ENCODE results near the gene GMDS.

The GMDS gene

DNA sequence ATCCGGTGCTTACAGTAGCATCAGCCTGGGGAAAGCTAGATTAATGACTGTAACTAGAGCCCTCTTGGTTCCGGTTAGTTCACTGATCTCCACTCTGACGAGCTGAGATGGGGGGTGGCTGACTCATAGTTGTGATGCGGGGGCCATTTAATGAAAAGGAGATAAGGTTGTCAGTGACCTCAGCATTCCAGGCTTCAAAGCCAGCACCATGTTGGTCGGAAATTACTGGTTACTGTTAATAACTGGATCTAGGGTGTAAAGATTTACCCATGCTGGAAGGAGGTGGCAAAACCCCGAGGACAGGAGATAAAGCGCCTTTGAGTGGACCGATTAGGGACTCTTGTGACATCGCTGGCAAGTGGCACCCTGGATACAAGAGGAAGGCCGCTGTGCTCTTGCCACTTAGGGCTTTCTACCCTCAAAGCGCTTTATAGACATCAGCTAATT, 614.6 kb downstream of the GMDS start:
- DNase-seq, result peak; percentile 58

DNA sequence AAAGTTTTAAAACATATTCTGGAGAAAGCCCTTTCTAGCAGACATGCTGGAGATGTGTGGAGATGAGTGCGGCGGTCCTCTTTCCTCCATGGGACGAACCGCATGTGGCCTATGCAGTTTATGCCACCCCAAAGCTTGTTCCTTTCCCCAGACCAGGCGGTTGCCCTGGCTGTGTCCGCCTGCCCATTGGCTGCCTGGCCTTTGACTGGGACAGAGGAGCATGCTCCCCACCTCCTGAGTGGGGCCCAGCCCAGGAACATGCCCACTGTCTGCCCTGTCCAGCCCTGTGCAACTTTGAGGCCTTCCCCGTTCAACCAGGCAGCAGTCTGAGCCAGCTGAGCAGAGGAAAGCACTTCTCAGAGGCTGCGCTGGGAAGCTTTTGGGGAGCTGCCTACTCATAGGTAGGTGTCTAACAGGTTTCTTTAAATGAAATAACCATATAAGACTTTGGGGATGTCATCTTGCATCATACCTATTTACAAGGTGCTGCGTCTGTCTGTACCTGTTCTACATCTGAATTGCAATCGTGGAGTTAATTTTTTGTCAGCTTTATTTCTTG, 615.1 kb downstream of the GMDS start:
- no peak for DNase-seq

DNA sequence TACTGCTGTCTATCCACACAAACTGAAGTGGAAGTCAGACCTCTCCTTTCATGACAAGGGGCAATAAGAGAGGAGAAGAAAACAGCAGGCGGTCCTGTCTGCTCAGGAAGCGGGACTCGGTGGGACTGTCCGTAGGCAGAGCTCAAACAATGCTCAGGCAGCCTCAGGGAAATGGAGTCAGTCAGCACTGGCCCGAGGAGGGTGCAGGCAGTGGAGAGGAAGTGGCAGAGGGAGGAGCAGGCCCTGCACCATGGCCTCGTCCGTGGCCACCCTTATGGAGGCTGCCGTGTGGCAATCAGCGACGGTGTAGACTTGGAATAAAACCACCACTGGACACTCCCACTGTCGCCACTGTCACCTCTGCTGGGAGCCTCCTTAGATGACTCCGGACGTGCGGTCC, 616.1 kb downstream of the GMDS start:
- no peak for DNase-seq

DNA sequence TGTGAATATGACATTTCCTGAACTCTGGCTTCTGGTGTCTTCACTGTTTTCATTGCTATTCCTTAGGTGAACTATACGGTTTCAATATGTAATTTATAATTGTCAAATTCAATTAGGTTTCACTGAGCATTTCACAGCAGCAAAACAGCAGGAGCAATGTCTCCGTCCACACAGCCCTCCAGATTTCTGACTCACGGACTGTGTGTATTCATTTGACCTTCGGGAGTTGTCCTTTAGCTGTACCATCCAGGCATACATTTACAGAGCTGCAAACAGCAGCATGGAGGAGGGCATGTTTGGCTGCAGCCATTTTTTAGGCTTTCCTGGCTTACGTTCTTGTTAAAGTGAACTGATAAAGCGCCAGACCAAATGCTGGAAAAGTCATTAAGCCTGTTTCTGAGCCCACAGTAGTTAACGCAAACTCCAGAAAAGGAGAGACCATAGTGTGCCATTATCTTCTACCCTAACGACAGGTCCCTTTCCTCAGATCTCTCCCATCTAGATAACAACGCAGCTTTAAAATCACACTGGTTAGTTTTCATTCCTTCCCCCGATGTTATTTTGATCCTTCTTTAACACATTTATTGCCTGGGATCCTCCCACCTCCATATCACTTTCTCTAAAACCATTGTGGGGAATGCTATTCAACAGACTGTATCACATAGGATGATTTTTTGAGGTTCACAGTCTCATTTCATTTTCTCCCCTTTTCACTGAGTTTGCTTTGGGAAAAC, 617.4 kb downstream of the GMDS start:
- DNase-seq, result no peak

DNA sequence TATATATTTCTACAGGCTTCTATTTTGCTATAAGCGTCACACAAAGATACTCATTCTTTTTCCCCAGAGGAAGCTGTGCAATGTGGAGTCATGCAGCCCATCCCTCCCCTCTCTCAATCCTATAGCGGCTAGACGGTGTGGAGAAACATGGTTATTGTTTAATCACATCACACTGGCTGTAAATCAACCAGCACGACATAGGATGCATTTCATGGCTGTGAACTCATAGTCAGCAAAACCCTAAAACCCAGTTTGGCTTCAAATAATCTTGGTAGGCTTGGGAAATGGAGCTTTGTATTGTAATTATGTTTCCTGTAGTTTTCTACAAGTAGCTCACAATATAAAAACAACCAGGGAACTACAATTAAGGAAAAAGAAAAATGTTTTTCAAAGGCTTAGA, 618.9 kb downstream of the GMDS start:
- DNase-seq, result no peak

DNA sequence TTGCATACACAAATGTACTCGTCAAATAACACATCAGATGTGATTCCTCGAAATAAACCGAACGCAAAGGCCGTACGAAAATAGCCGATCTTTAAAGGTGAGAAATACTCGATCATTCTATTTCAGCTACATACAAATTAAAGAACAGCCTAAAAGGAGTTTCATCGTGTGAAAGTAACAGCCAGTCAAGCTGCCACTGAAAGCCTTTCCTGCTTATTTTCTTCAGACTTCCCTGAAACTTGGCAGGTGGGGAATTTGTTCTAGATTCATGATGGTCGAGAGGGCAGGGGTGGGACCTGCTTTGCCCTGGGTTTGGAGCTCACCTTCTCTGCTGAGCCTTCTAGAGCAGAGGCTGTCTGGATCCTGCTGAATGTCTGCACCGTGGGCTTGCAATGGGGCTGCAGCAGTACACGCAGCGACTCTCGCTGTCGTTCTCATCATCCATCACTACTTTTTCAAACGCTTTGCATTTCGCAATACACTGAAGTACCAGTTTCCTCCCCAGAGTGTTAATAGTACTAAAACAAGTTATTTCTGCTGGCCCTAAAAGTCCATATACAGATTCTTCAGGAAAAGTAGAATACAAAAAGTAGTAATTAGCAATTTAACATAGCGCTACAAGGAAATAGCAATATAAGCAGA, 619.5 kb downstream of the GMDS start:
- no peak for DNase-seq

DNA sequence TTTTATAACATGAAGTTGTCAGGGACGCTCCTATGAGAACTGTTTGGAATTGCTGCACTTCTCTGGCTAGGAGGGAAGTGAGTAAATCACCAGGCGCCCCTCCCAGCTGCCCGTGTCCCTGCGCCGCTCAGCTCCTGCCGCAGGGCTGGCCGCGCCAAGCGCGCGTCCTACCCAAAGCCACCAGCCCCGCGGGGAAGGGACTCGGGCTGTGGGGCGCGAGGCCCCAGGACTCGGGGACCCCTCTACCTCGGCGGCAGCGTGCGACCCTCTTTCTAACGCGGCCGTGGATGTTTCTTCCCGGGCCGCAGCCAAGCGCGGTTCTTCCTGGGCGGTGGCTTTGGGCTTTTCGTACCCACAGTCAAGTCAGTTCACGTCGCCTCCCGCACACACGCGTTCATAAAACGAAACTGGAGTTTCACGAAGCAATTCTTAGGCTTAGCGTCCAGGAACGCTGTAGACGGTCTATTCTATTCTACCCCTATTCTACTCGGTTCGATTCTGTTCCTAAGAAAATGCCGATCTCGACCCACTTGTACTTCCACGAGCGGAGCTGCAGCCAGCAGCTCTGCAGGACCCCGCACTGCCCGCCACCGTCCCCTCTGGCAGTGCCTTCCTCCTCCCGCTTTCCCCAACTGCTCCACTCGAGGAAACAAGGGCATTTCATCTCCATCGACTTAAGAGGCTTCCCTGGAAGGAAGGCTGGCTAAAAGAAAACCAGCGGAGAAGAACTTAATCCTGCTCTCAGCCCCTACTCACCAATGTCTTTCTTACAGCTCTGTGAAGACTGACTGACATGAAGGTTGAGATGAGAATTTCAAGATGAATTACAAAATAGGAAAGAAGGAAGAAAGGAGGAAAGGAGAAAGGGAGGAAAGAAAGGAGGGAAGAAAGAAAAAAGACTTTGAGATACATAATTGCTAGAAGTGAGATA, 620.3 kb downstream of the GMDS start:
- DNase-seq, result no peak

DNA sequence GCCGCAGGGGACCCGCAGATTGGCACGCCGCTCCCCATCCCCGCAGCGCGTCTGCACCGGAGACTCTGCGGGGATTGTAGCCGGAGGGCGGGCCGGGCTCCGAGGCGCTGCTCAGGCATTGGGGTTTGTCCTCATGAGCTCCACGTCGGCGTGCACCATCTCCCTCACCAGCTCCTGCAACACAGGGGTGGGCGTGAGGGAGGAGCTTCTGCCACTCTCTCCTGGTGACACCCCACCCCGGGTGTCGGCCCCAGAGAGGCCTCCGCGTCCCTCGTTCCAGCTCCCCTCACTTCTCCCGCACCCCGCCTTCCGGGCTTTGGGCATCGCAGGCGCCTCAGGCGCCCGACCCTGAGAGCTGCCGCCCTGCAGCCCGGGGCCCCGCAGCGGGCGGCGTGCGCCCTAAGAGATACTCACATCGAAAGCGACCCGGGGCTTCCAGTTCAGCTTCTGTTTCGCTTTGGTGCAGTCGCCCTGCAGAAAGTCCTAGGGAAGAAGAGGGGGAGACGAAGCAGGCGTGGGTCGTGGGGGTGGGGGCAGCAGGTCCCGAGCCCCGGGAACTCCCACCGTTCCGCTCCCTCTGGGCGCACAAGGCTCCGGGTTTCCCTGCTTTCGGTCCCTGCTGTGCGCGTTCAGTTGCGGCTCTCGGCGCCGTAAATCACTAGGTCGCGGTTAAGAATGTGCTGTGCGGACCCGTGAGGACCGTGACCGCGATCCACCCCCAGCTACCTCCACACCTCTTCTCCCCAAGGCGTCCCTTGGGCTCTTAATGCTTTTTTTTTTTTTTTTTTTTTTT, 621.2 kb downstream of the GMDS start:
- no peak for DNase-seq

DNA sequence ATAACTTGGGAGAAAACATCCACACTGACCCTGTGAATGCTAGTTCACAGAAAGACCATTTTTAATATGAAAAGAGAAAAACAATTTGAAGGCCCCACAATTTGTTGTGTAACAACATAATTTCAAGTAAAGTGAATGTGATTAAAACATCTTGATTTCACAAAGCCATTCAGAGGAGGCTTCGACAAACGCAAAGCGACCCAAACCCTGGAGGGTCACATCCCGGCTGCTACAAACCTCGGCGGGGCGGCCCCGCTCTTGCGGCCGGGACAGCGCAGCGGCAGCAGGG, 621.7 kb downstream of the GMDS start:
- no peak for DNase-seq

DNA sequence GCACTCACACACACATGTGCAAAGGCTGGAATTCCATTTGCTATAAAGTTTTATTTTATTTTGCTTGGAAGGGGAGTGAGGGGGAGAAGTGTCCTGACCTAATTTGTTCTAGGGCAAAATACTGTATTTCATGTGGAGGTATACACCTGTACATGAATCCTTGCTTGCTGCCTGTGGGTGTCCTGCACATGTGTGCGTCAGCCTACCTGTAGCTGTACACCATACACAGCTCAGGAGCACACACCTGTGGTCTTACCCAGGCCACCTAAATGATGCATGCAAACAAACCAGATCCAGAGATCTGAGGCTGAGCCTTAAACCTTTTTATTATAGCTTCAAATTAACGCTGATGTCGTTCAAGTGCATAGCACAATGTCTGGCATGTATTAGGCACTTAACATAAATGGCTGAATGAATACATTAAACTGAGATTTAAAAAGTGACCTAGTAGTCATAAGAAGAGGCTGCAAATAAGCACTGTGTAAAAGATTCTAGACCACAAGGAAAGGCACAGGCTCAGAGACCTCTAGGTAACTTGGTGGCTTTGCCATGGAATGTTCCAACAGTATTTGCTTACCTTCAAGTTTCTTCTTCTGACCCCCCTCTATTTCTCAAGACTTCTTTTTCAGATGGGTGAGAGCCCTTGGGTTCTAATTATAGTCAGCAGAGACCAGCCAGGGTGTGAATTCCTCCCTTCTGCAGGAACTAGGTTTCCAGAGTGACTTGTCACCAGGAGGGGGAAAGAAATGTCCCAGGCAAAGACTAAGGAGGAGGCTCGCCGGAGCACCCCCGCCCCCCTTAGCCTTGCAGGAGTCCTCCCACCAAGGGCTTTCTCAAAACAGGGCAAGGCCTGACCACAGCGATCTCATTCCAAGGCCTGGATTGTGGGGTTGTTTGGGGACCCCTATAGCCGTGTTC, 622.3 kb downstream of the GMDS start:
- no peak for DNase-seq

DNA sequence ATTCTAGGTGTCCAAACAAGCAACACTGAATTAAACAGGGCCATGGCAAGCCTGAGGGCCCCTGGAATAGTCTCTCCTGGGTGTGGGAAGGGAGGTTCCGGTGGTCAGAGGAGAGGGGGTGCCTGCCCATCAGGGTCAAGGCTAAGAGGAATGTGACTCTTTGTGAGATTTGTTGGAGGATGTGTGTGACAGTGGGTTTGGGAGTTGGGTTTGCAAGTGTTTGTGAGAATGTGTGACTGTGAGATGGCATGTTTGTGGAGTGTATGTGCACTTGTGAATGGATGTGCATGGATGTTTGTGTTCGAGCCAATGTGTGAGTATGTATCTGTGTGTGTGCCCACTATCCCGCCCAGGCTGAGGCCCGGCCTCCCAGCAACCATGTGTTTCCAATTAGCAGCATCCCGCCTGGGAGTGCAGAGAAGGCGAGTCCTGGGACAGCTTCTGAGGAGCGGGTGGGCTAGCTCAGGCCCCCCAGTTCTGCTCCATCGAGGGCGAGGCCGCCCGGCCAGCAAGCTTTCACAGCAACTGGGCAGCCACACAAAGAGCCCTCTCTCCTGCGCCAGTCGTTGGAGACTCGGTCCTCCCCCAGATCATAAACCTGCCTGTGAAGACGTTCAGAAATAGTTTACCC, 623.1 kb downstream of the GMDS start:
- no peak for DNase-seq

DNA sequence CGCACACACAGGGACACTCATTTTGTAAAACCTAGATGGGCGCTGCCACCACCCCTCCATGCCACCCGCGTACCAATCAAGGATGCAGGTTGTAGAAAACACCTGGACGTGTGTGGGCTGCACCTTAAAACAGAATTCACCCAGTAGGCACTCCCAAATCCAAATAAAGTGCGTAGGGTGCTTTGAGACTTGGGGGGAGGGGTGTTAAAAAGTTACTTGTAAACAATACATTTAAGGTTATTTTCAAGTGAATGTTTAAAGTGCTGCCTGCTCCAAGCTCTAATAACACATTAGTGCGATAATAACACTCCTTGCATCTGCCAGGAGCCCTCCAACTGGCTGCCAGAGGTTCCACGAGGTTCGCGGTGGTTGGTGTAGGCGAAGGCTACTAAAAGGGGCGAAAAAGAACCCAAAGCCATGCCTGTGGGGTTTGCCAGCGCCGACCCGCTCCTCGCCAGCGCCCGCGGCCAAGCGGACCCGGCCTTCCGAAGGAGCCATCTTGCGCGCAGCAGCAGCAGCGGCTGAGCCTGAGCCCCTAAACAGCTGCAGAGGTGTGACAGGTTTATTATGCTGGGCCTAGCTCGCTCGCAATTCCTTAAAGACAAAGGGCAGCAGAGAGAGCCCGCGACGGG, 624.2 kb downstream of the GMDS start:
- DNase-seq, result no peak

DNA sequence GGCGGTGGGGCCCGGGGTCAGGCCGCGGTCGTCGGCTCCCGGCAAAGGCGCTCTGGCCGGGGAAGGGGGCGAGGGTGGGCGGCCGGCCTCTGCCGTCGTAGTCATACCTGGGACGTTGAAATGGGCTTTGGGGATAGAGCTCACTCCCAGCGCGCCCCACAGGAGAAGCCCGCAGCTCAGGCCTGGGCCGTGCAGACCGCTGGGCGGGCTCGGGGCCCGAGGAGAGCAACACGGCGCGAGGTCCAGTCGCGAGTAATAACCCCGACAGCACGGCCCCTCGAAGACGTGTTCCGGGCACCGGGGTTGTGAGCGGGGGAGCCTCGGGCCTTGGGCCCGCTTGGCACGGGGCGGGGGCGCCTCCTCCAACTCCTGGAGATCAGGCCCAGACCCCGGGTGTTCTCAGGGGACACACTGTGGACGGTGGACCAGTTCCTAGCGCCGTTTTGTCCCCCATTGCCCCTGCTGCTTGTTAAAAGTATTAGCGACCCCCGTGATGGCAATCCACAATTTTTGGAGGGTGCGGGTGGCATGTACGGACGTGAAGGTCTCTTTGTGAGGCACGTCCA, 624.8 kb downstream of the GMDS start:
- DNase-seq, result no peak

DNA sequence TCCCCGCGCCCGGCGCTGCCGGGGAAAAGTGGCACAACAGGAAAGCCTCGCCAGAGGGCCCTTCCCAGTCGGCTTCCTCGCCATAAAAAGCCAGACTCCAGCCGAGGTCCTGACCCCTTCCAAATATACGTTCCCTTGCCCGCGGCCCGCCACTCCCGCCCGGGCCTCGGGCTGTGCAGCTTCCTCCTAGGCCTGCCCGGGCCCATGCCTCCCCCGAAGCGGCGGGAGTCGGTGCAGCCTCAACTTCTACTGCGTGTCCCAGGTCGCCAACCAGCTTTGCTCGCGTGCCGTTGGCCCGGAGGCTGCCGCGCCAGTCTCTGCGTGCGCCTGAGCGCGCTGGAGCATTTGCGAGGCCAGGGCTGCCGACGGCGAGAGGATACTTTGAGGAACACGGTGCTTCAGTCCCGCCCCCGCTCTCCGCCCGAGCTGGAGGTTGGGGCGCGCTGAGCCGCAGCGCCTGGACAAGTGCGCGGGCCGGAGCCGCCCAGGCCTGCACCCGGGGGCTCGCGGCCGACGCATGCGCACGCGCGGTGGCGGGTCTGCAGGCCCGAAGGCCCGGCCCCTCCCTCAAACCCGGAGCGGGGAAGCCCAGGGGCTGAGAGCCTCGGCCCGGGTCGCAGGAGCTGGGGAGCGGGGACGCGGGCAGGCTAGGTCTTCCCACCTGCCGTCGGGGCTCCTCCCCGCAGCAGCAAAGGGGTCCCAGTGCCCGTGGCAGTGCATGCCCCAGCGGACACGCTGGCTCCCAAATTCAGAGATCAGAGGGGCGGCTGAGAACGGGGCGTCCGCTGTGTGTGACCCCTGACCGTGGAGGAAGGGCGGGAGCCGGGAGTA, 625.5 kb downstream of the GMDS start:
- DNase-seq, result no peak

DNA sequence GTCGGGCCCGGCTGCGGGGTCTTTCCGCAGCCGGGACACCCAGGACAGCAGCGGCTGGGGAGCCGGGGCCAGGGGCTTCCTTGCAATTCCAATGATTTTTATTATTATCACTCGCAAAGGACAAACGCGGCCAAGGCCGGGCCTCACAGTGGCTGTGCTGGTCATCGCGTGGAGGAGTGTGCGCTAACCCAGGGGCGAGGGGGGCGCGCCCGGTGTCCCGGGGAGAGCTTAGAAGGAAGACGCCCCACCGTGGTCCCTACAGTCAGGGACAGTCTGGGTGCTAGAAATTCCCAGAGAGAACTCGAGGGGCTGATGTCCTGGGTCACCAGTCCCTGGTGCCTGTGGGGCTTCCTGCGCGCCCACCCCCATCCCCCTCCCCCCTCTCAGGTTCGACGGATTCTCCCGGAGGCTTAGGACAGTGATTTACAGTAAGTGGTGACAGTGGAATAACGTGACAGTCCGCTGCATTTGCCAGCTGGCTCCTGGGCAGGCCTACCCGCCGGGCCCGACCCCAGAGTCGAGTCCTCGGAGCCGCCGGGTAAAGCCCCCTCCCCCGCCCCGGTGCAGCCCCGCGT, 626.2 kb downstream of the GMDS start:
- DNase-seq, result no peak

DNA sequence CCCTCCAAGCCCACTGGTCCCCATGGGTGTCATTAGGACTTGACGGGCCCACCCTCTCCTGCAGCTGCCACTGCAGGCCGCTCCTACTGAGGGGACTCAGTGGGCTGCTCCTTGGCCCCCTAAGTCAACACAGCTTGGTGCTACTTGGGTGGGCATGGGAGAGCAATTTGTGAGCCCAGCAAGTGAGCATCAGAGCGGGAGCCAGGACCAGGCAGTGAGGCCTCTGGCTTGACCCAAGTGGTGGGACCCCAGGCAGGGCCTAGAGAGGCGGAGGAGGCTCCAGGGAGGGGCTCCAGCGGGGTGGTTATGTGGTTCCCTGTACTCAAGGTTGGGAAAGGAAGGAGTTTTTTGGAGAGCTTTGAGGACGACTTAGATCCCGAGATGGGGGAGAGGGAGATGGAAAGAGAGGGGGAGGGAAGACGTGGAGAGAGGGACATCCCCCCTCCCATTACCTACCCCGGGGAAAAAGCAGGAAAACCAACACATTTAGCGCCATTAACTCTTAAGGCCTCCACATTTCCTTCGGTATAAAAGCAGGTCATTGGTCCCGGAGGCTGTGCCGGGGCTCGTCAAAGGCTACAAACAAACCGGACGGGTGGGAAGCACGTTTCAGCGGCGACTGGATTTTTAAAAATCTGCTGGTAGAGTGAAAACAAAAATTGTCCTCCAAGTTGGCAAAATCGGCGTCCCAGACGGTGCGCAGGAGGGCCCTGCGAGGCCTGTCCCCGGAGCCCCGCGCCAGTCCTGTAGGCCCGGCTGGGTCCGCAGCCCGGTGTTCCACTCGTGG, 626.9 kb downstream of the GMDS start:
- DNase-seq, result no peak

DNA sequence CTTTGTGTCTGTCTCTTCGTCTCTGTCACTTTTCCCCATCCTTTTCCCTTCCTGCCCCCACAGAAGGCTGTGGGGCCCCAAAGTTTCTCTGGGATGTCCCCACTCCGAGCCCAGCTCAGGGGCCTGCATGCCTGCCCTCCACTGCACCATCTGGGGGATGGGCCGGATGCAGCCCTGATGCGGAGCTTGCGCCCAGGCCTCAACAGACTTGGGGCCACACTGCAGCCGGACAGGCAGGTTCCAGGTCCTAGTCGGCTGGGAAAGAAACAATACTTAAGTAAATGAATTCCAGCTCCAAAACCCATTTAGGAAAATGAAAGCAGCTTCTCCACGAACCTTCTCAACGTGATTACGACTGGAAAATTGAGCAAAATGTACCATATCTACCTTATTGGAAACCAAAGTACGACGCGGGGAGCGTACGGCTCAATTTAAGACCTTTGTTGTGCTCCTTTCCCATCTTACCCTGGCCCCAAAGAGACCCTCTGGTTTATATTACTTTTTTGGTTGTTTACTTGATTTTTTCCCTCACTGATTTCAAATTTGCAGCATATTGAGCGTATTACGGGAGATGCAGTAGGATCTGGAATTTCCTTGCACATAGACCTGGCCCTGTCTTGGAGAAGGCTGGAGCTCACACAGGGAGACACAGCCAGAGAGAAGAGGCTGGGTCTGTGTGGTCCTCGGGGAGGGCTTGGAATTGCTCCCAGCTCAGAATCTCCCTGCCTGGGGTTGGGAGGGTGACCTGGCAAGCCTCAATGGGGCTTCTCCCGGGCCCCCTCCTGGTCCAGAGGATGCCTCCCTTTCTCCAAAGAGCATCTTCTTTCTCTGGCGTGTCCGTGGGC, 627.7 kb downstream of the GMDS start:
- no peak for DNase-seq
